Measurements from ENCODE around the gene HES5. TPM values are rescaled to one million over a fixed set of nuclear protein-coding genes. Genes with fewer than 3 reads are reported as not detected.

The HES5 gene
- polyA plus RNA-seq, 1 of the 3 experiments (the other 2 are of a cell fraction), result 0.03 TPM

DNA sequence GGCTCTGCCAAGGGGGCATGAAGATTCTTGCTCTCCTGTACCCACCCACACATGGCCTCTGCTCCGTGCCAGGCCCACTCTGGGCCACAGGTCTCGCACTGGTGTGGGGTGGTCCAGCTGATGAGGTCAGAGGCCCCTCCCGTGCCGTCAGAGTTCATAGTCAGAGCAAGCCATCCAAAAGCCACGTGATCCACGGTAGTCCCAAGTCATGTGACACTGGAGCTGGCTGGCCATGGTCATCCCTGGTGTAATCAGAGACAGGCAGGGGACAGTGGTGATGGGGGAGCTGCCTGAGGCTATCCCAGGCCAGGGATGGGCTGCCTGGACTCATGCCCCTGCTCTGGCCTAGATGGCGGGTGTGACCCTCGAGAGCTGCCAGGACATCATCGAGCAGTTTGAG lies 43.5 kb downstream of the HES5 start:
- DNase-seq, result no peak
- no peak overlapping the region for H3K4me3 ChIP-seq (ENCODE audit: low read depth in 2 of 2, low read length in 1 of 2)
- WGBS (ENCODE audit: low lambda C conversion rate), result 88% methylated on average over 3 of the region's 9 CpGs
- H3K79me2 ChIP-seq (ENCODE audit: insufficient read depth), result no peaks in the 10 kb centered on the region
- no peak overlapping the region for H2AFZ ChIP-seq (ENCODE audit: low read depth)
- ChIA-PET CTCF (no interaction called here), POLR2A (no interaction called here)
- no peaks in the 10 kb centered on the region for H4K20me1 ChIP-seq (ENCODE audit: insufficient read depth)
- H3K4me1 ChIP-seq (ENCODE audit: control insufficient read depth in 1 of 2, insufficient read depth in 2 of 2, low read depth in 1 of 2, low read length in 1 of 2), result peaks cover 0 to 20% of the 10 kb centered on the region in 2 experiments; a peak in 1 of 4 replicates
- no peaks in the 10 kb centered on the region for H3K27me3 ChIP-seq (ENCODE audit: insufficient read depth)
- H3F3A ChIP-seq (replicated peaks; ENCODE audit: insufficient read depth), result no peaks in the 10 kb centered on the region
- H3K4me2 ChIP-seq, result no peak overlapping the region
- no peaks in the 10 kb centered on the region for H3K36me3 ChIP-seq (replicated peaks in 1 of 2; ENCODE audit: control insufficient read depth in 1 of 2, insufficient read depth in 2 of 2, low read length in 1 of 2)
- H3K27ac ChIP-seq (ENCODE audit: low read depth in 2 of 2, low read length in 1 of 2), result no peak overlapping the region
- H3K9me3 ChIP-seq, result no peaks in the 10 kb centered on the region
- TF ChIP-seq CHD2 (IDR thresholded peaks at IDR 0.05; ENCODE audit: low read length, partially characterized antibody), result no peak
- TF ChIP-seq JUND (IDR thresholded peaks at IDR 0.05), result no peak
- TF ChIP-seq NRF1 (IDR thresholded peaks at IDR 0.05; ENCODE audit: low read depth, low read length), result no peak
- TF ChIP-seq USF1 (IDR thresholded peaks at IDR 0.05; ENCODE audit: borderline replicate concordance, low read depth), result no peak
- no peak for TF ChIP-seq SIN3A (IDR thresholded peaks at IDR 0.05; ENCODE audit: borderline replicate concordance, low read depth, low read length)
- TF ChIP-seq YY1 (IDR thresholded peaks at IDR 0.05; ENCODE audit: low read depth), result no peak
- H3K9ac ChIP-seq, result no peak overlapping the region
- H3K9me2 ChIP-seq, result no peaks in the 10 kb centered on the region

DNA sequence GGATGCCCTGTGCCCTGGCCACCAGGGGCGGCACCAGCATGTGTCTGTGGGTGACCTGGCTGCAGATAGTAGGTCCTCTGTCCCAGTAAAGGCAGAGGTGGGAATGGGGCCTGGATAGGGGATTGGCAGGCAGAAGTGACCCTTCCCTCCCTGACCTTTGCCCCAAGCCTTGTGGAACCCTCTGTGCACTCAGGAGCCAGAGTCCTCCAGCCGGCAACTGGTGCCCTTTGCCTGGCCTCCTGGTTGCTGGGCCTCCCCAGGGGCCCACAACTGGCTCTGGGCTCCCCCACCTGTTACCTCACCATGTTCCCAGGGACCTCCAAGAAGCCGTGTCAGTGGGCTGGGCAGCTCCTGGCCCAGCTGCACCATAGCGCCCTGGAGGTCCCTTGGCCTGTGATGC lies 44.0 kb downstream of the HES5 start:
- WGBS (ENCODE audit: low lambda C conversion rate), result 33% methylated on average over 3 of the region's 4 CpGs
- TF ChIP-seq PBX3 (IDR thresholded peaks at IDR 0.05), result no peak
- TF ChIP-seq JUND (IDR thresholded peaks at IDR 0.05), result no peak
- TF ChIP-seq TCF12 (IDR thresholded peaks at IDR 0.05), result no peak
- no peak for TF ChIP-seq RXRA (IDR thresholded peaks at IDR 0.05; ENCODE audit: borderline replicate concordance, low read depth)
- TF ChIP-seq, protein P1, sequence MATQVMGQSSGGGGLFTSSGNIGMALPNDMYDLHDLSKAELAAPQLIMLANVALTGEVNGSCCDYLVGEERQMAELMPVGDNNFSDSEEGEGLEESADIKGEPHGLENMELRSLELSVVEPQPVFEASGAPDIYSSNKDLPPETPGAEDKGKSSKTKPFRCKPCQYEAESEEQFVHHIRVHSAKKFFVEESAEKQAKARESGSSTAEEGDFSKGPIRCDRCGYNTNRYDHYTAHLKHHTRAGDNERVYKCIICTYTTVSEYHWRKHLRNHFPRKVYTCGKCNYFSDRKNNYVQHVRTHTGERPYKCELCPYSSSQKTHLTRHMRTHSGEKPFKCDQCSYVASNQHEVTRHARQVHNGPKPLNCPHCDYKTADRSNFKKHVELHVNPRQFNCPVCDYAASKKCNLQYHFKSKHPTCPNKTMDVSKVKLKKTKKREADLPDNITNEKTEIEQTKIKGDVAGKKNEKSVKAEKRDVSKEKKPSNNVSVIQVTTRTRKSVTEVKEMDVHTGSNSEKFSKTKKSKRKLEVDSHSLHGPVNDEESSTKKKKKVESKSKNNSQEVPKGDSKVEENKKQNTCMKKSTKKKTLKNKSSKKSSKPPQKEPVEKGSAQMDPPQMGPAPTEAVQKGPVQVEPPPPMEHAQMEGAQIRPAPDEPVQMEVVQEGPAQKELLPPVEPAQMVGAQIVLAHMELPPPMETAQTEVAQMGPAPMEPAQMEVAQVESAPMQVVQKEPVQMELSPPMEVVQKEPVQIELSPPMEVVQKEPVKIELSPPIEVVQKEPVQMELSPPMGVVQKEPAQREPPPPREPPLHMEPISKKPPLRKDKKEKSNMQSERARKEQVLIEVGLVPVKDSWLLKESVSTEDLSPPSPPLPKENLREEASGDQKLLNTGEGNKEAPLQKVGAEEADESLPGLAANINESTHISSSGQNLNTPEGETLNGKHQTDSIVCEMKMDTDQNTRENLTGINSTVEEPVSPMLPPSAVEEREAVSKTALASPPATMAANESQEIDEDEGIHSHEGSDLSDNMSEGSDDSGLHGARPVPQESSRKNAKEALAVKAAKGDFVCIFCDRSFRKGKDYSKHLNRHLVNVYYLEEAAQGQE (IDR thresholded peaks at IDR 0.05; ENCODE audit: low read depth, low read length), result no peak
- TF ChIP-seq USF1 (IDR thresholded peaks at IDR 0.05; ENCODE audit: borderline replicate concordance, low read depth), result no peak
- no peak for TF ChIP-seq SMC3 (IDR thresholded peaks at IDR 0.05; ENCODE audit: low read depth, low read length)
- no peak for TF ChIP-seq YY1 (IDR thresholded peaks at IDR 0.05; ENCODE audit: low read depth)
- TF ChIP-seq CHD2 (IDR thresholded peaks at IDR 0.05; ENCODE audit: low read length, partially characterized antibody), result no peak
- TF ChIP-seq RCOR1 (IDR thresholded peaks at IDR 0.05; ENCODE audit: low read length), result no peak
- TF ChIP-seq EP300 (IDR thresholded peaks at IDR 0.05; ENCODE audit: borderline replicate concordance in 1 of 2, low read depth in 1 of 2, low read length in 1 of 2), result no peak
- no peak for TF ChIP-seq MEF2A (IDR thresholded peaks at IDR 0.05; ENCODE audit: borderline replicate concordance, low read depth)
- TF ChIP-seq, protein P2, sequence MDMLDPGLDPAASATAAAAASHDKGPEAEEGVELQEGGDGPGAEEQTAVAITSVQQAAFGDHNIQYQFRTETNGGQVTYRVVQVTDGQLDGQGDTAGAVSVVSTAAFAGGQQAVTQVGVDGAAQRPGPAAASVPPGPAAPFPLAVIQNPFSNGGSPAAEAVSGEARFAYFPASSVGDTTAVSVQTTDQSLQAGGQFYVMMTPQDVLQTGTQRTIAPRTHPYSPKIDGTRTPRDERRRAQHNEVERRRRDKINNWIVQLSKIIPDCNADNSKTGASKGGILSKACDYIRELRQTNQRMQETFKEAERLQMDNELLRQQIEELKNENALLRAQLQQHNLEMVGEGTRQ (IDR thresholded peaks at IDR 0.05; ENCODE audit: borderline replicate concordance, low read depth, low read length), result no peak
- TF ChIP-seq FOXM1 (IDR thresholded peaks at IDR 0.05; ENCODE audit: low read depth), result no peak
- TF ChIP-seq IRF3 (IDR thresholded peaks at IDR 0.05; ENCODE audit: low read depth, low read length), result no peak
- no peak overlapping the region for H2AFZ ChIP-seq (ENCODE audit: low read depth)
- H3K4me2 ChIP-seq, result no peak overlapping the region
- H3K9me2 ChIP-seq, result no peaks in the 10 kb centered on the region
- ChIA-PET CTCF (no interaction called here), POLR2A (no interaction called here)
- no peak overlapping the region for H3K4me3 ChIP-seq (ENCODE audit: low read depth in 2 of 2, low read length in 1 of 2)
- no peak overlapping the region for H3K27ac ChIP-seq (ENCODE audit: low read depth in 2 of 2, low read length in 1 of 2)
- H3K27me3 ChIP-seq (ENCODE audit: insufficient read depth), result no peaks in the 10 kb centered on the region
- no peaks in the 10 kb centered on the region for H3K79me2 ChIP-seq (ENCODE audit: insufficient read depth)
- H4K20me1 ChIP-seq (ENCODE audit: insufficient read depth), result no peaks in the 10 kb centered on the region
- no peak for DNase-seq
- H3F3A ChIP-seq (replicated peaks; ENCODE audit: insufficient read depth), result no peaks in the 10 kb centered on the region
- no peaks in the 10 kb centered on the region for H3K9me3 ChIP-seq
- no peaks in the 10 kb centered on the region for H3K36me3 ChIP-seq (replicated peaks in 1 of 2; ENCODE audit: control insufficient read depth in 1 of 2, insufficient read depth in 2 of 2, low read length in 1 of 2)
- peaks cover 0 to 25% of the 10 kb centered on the region in 2 experiments; a peak in 1 of 4 replicates for H3K4me1 ChIP-seq (ENCODE audit: control insufficient read depth in 1 of 2, insufficient read depth in 2 of 2, low read depth in 1 of 2, low read length in 1 of 2)
- no peak overlapping the region for H3K9ac ChIP-seq

Measured in SK-N-SH (cell line).